Calu3 (cell line): ENCODE measurements around the gene PPFIA2. TPM values are rescaled to one million over a fixed set of nuclear protein-coding genes. Genes with fewer than 3 reads are reported as not detected.

Source experiments
- BruUV-seq: library from RNA; stranded (reverse); fragments of 400-500 nt; replicated peaks from 2 replicates; lab custom pipeline; 2021; lab: Mats Ljungman, UMichigan
- CTCF ChIA-PET: fragments of 300-600 bp; sonication (Branson Sonifier 250); formaldehyde crosslinking; loops from one replicate; lab custom pipeline; 2022; ENCODE audit warnings: antibody characterized with exemption; lab: Charles Lee
- DNase-seq: peaks from one replicate; pipeline ENCODE4 v3.0.0; 2022
- H3K27ac Mint-ChIP-seq: one replicate; pipeline ENCODE4 v1.8.0; 2022; ENCODE audit warnings: mixed read lengths; ENCODE audit not compliant: unreplicated experiment
- H3K27me3 Mint-ChIP-seq: one replicate; pipeline ENCODE4 v1.8.0; 2022; ENCODE audit warnings: mixed read lengths; ENCODE audit not compliant: unreplicated experiment
- H3K36me3 Mint-ChIP-seq: one replicate; pipeline ENCODE4 v1.8.0; 2022; ENCODE audit warnings: mild to moderate bottlenecking, moderate library complexity, mixed read lengths; ENCODE audit not compliant: insufficient read depth, unreplicated experiment
- H3K4me1 Mint-ChIP-seq: one replicate; pipeline ENCODE4 v1.8.0; 2022; ENCODE audit warnings: mild to moderate bottlenecking, low read depth, mixed read lengths; ENCODE audit not compliant: unreplicated experiment
- H3K4me3 Mint-ChIP-seq: one replicate; pipeline ENCODE4 v1.8.0; 2022; ENCODE audit warnings: mild to moderate bottlenecking, low read depth, moderate library complexity, mixed read lengths; ENCODE audit not compliant: unreplicated experiment
- H3K9me3 Mint-ChIP-seq: one replicate; pipeline ENCODE4 v1.8.0; 2022; ENCODE audit warnings: low read depth, mixed read lengths; ENCODE audit not compliant: unreplicated experiment
- intact Hi-C: fragments of 100-400 bp; cut with micrococcal nuclease; formaldehyde crosslinking; loops from one replicate; pipeline ENCODE4 v1.10.0; 2022; ENCODE audit not compliant: unreplicated experiment
- total RNA-seq: library from RNA; stranded (reverse); gene quantifications from 2 replicates; pipeline ENCODE4 v1.2.3, GENCODE V29; 2022
- TF ChIP-seq, protein P1 (sequence below): fragments of 200-600 bp; IDR thresholded peaks from one replicate; pipeline ENCODE4 v1.8.0; 2022; ENCODE audit warnings: antibody characterized with exemption; ENCODE audit not compliant: unreplicated experiment

Gene PPFIA2
- total RNA-seq, 1 experiment from 2014 or later, result 0.07 TPM

DNA sequence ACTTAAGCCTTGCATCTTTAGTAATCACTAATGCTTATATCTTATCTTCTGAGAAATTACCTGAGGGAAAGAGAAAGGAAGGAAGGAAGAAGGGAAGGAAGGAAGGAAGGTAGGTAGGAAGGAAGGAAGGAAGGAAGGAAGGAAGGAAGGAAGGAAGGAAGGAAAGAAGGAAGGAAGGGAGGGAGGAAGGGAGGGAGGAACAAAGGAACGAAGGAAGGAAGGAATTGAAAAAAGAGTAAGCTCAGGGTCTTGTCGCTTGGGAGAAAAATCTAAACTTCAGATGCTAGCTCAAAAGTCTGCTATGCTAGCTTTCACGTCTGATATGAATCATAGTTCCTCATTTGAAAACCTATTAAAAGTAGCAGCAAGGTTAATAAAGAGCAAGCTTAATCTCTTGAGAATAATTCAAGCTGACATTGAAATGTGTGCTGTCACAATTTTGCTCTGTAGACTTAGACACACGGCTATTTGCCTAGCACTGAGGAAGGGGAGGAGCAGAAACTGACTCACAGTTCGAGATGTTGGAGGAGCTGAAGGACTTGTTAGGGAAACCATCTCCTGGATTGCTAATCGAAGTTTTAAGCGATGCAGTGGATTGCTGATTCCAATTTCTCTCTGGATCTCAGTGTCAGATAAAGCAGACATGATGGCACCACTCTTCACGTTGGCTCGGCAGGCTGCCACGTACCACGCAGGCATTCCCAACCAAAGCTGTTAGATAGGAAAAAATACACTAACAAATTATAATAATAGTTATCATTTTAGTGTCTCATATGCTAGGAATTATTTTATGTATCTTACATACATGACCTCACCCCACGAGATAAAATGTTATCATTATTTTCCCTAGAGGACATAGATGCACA lies 464.6 kb downstream of the PPFIA2 start:
- Mint-ChIP-seq H3K9me3 (no peaks in the 10 kb centered on the region), H3K27me3 (no peaks in the 10 kb centered on the region), H3K27ac (no peak overlapping the region), H3K4me1 (no peaks in the 10 kb centered on the region), H3K4me3 (no peak overlapping the region), H3K36me3 (no peaks in the 10 kb centered on the region)
- TF ChIP-seq, protein P1, sequence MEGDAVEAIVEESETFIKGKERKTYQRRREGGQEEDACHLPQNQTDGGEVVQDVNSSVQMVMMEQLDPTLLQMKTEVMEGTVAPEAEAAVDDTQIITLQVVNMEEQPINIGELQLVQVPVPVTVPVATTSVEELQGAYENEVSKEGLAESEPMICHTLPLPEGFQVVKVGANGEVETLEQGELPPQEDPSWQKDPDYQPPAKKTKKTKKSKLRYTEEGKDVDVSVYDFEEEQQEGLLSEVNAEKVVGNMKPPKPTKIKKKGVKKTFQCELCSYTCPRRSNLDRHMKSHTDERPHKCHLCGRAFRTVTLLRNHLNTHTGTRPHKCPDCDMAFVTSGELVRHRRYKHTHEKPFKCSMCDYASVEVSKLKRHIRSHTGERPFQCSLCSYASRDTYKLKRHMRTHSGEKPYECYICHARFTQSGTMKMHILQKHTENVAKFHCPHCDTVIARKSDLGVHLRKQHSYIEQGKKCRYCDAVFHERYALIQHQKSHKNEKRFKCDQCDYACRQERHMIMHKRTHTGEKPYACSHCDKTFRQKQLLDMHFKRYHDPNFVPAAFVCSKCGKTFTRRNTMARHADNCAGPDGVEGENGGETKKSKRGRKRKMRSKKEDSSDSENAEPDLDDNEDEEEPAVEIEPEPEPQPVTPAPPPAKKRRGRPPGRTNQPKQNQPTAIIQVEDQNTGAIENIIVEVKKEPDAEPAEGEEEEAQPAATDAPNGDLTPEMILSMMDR, result no peak
- intact Hi-C loops, result no loop called here
- BruUV-seq, result no TSS peak
- CTCF ChIA-PET, result interaction anchor here (1.0 kb wide), 1 partner anchor 36 kb away, joined by 3 read pairs; no protein-coding TSS in a partner anchor
- no peak for DNase-seq

DNA sequence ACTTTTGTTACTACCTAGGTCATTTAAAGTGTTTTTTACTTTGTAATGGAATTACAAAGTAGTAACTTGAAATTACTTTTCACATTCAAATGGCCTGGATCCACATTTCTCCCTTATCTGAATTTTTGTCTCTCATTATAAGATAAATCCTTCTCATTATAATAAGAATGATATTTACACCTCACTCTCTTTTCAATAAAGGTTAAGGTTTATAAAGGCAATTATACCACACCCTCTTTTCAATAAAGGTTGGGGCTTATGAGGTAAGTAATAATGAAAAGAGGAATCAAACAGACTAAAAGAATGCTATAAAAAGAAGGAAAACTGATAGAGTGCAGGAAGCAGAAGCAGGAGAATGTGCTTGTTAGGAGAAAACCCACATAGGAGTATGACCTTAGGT lies 470.5 kb downstream of the PPFIA2 start:
- no peaks in the 10 kb centered on the region for H3K9me3 Mint-ChIP-seq
- no peaks in the 10 kb centered on the region for H3K4me1 Mint-ChIP-seq
- H3K36me3 Mint-ChIP-seq, result no peaks in the 10 kb centered on the region
- CTCF ChIA-PET, result no interaction called here
- TF ChIP-seq, protein P1, result no peak
- no peak for DNase-seq
- H3K27ac Mint-ChIP-seq, result no peak overlapping the region
- H3K27me3 Mint-ChIP-seq, result no peaks in the 10 kb centered on the region
- no TSS peak for BruUV-seq
- H3K4me3 Mint-ChIP-seq, result no peak overlapping the region
- intact Hi-C loops, result no loop called here

DNA sequence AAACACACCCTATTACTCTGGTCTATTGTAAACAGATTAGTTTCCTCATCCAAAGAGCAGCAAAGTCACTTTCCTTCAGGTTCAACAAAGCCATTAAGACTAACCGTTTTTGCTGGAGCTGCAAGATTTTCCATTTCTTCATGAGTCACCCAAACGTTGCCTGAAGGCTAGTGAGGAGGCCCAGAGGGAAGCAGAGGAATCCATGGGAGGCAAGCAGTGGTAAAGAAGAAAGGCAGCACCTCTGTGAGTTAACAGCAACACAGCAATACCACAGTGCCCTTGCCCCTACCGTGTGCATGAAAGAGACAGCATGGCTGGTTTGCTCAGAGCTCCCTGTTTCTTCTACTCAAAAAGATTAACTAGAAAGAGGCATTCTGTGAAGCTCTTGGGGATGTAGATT lies 475.0 kb downstream of the PPFIA2 start:
- TF ChIP-seq, protein P1, result no peak
- intact Hi-C loops, result no loop called here
- BruUV-seq, result no TSS peak

DNA sequence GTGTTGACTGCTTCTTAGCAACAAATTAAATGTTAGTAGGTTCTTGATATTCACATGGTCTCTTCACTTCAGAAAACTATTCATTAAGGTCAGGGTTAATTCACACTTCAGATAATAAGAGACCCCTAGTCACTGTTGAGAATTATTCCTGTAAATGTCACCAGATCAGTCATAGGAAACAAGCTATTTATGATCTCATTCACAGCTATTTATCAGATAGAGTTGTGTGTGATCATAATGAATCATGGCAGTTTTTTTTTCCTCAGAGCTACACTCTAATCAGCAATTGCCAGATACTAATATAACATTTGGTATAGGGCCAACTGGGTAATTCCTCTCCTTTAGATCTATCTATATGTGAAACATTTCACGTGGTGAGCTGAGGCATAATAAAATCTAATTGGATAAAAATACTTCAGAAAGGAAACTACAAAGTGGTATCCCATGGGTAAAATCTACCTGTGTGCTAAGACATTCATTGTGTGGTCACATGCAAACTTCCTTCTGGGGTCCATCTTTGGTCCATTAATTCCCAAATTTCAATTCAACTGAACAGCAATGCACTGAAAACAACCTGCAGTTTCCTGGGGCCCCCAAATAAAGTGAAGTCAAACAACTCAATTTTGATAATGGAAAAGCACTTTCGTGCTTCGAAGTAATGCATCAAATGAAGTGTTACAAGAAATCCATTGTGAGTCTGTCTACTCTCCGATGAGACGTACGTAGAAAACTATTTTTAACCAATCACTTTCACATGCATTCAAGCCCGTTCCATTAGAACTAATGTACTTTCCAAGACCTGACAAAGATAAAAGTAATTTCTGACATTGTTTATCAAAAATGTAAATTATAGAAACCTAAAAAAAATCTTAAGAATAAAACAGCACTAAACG lies 484.3 kb downstream of the PPFIA2 start:
- TF ChIP-seq, protein P1, result no peak
- BruUV-seq, result no TSS peak
- no peaks in the 10 kb centered on the region for H3K9me3 Mint-ChIP-seq
- no peaks in the 10 kb centered on the region for H3K27me3 Mint-ChIP-seq
- CTCF ChIA-PET, result interaction anchor here (0.7 kb wide), 1 partner anchor 12 kb away, joined by 3 read pairs; no protein-coding TSS in a partner anchor
- no peaks in the 10 kb centered on the region for H3K36me3 Mint-ChIP-seq
- intact Hi-C loops, result no loop called here
- DNase-seq, result no peak
- H3K4me1 Mint-ChIP-seq, result no peaks in the 10 kb centered on the region
- no peak overlapping the region for H3K4me3 Mint-ChIP-seq
- H3K27ac Mint-ChIP-seq, result no peak overlapping the region

More for the DNA sequence above, 475.0 kb downstream of the PPFIA2 start:
- H3K4me1 Mint-ChIP-seq, result no peaks in the 10 kb centered on the region
- CTCF ChIA-PET, result no interaction called here
- no peak for DNase-seq
- H3K9me3 Mint-ChIP-seq, result no peaks in the 10 kb centered on the region
- H3K27ac Mint-ChIP-seq, result no peak overlapping the region
- no peaks in the 10 kb centered on the region for H3K27me3 Mint-ChIP-seq
- H3K4me3 Mint-ChIP-seq, result no peak overlapping the region
- no peaks in the 10 kb centered on the region for H3K36me3 Mint-ChIP-seq
